ENCODE data around the gene GPR37L1.
"Not testable (repeated sequence)": the region's sequence is repeated elsewhere in the genome, so short reads cannot be mapped to it uniquely, and the experiment has no call there.

Gene GPR37L1

DNA sequence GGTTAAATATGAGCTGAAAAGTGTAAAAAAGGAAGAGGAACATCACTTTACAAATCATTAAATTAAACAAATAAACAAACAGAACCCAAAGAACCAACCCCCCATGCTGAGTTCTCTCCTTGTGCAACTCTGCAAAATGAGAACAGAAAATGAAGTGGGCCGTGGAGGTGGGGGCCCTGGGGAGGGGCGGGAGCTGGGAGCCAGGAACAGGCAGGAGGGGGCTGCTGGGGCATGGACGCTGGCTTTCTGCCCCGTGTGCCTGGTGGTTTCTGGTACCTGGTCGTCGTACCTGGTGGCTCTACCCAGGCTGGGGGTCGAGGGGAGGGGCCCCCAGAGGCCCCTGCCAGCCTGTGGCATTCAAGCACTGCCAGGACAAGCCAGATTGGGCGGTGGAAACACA lies 10.8 kb downstream of the GPR37L1 start:
- in situ Hi-C loops (cut with MboI; ENCODE audit: low sequenced_read_pairs): no loop called here
- Histone ChIP-seq H3K9me3 (no peaks in the 10 kb centered on the region), H3K4me1 (no peaks in the 10 kb centered on the region), H3K36me3 (replicated peaks) (peaks cover 17% of the 10 kb centered on the region), H3K27me3 (ENCODE audit: low read depth) (no peaks in the 10 kb centered on the region), H3K4me3 (no peak overlapping the region)
- no peak for DNase-seq (ENCODE audit: low spot score in 2 of 2)

DNA sequence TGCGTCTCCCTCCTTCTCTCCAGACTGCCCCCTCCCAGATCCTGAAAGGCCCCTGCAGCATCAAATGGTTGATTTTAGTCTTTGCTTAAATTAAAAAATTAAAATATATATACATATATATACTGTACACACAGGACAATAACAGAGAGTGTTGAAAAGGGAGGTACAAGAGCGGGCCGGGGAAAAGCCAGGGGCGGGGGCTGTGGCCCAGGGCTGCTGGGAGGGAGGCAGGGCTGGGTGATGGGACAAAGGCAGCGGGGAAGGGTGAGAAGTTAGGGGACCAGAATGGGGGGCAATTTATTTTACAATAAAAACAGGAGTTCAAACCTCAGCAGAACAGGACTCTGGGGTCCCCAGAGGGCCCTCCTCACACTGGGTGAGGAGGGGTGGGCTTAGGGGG lies 11.3 kb downstream of the GPR37L1 start:
- in situ Hi-C loops (cut with MboI; ENCODE audit: low sequenced_read_pairs): no loop called here
- H3K36me3 ChIP-seq (replicated peaks): peaks cover 21% of the 10 kb centered on the region
- H3K4me3 ChIP-seq: no peak overlapping the region
- no peaks in the 10 kb centered on the region for H3K4me1 ChIP-seq
- H3K27me3 ChIP-seq (ENCODE audit: low read depth): no peaks in the 10 kb centered on the region
- DNase-seq (ENCODE audit: low spot score in 2 of 2): no peak
- no peaks in the 10 kb centered on the region for H3K9me3 ChIP-seq

DNA sequence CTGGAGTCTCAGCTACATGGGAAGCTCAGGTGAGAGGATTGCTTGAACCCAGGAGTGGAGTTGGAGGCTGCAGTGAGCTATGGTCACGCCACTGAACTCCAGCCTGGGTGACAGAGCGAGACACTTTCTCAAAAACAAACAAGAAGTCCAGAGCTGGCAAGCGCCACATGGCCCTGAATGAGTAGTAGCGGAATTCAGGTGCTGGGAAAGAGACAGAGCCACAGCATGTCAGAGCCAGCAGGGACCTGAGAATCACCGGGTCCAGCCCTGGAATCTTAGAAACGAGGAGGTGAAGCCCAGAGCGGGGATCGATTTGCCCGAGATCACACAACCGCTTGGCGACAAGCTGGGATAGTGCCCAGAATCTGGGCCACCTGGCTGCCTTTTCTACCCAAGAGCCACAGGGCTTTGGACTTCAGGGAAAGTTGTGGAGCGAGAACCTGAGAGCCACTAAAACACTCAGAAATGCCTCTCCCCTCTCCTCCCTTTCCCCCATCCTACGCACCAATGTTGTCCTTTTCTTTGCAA lies 12.0 kb downstream of the GPR37L1 start:
- no peaks in the 10 kb centered on the region for H3K9me3 ChIP-seq
- no peak overlapping the region for H3K4me3 ChIP-seq
- peaks cover 21% of the 10 kb centered on the region for H3K36me3 ChIP-seq (replicated peaks)
- in situ Hi-C loops (cut with MboI; ENCODE audit: low sequenced_read_pairs): no loop called here
- H3K4me1 ChIP-seq: no peaks in the 10 kb centered on the region
- DNase-seq (ENCODE audit: low spot score in 2 of 2): no peak
- no peaks in the 10 kb centered on the region for H3K27me3 ChIP-seq (ENCODE audit: low read depth)

- DNase-seq (ENCODE audit: low spot score in 2 of 2): peak; percentile 60 to 64
- Histone ChIP-seq H3K27me3 (ENCODE audit: low read depth) (no peaks in the 10 kb centered on the region), H3K36me3 (replicated peaks) (peaks cover 21% of the 10 kb centered on the region), H3K4me1 (no peaks in the 10 kb centered on the region), H3K4me3 (no peak overlapping the region), H3K9me3 (no peaks in the 10 kb centered on the region)
- in situ Hi-C loops (cut with MboI; ENCODE audit: low sequenced_read_pairs): no loop called here
These were observed 12.6 kb downstream of the GPR37L1 start for GRCh38 chr1:202135221-202135721.

GRCh38 chr1:202140833-202141232 lies 18.1 kb downstream of the GPR37L1 start:
- H3K9me3 ChIP-seq: no peaks in the 10 kb centered on the region
- in situ Hi-C loops (cut with MboI; ENCODE audit: low sequenced_read_pairs): no loop called here
- H3K4me1 ChIP-seq: peaks cover 12% of the 10 kb centered on the region
- DNase-seq (ENCODE audit: low spot score in 2 of 2): no peak
- no peaks in the 10 kb centered on the region for H3K27me3 ChIP-seq (ENCODE audit: low read depth)
- H3K4me3 ChIP-seq: no peak overlapping the region
- peaks cover 13% of the 10 kb centered on the region for H3K36me3 ChIP-seq (replicated peaks)

GRCh38 chr1:202141468-202141867 lies 18.8 kb downstream of the GPR37L1 start:
- H3K27me3 ChIP-seq (ENCODE audit: low read depth); H3K9me3 ChIP-seq; H3K4me3 ChIP-seq; DNase-seq (ENCODE audit: low spot score in 2 of 2); in situ Hi-C loops (cut with MboI; ENCODE audit: low sequenced_read_pairs): not testable (repeated sequence)
- Histone ChIP-seq H3K36me3 (replicated peaks) (peaks cover 12% of the 10 kb centered on the region), H3K4me1 (peaks cover 12% of the 10 kb centered on the region)

- DNase-seq (ENCODE audit: low spot score in 2 of 2): no peak
These were observed 20.5 kb downstream of the GPR37L1 start for GRCh38 chr1:202143011-202143767.

GRCh38 chr1:202143768-202144401 lies 21.2 kb downstream of the GPR37L1 start:
- Histone ChIP-seq H3K4me1 (peaks cover 12% of the 10 kb centered on the region), H3K36me3 (replicated peaks) (peaks cover 6% of the 10 kb centered on the region), H3K27me3 (ENCODE audit: low read depth) (no peaks in the 10 kb centered on the region), H3K4me3 (peak overlapping the region; percentile 76), H3K9me3 (no peaks in the 10 kb centered on the region)
- in situ Hi-C loops (cut with MboI; ENCODE audit: low sequenced_read_pairs): no loop called here
- DNase-seq (ENCODE audit: low spot score in 2 of 2): peak; percentile 38 to 72

More at GRCh38 chr1:202143011-202143767, 20.5 kb downstream of the GPR37L1 start:
- Histone ChIP-seq H3K36me3 (replicated peaks) (peaks cover 12% of the 10 kb centered on the region), H3K27me3 (ENCODE audit: low read depth) (no peaks in the 10 kb centered on the region), H3K9me3 (no peaks in the 10 kb centered on the region), H3K4me1 (peaks cover 12% of the 10 kb centered on the region), H3K4me3 (peak overlapping the region; percentile 76)
- in situ Hi-C loops (cut with MboI; ENCODE audit: low sequenced_read_pairs): no loop called here

GRCh38 chr1:202144402-202145067 lies 21.8 kb downstream of the GPR37L1 start, which contains the start of gene ARL8A:
Gene ARL8A, minus strand, starts transcription at chr1:202144737. Its CDS starts 165 bp downstream, at chr1:202144572.
- Histone ChIP-seq H3K4me3 (peak within 1 kb of the TSS; percentile 76), H3K36me3 (replicated peaks) (peaks cover 6% of the 10 kb centered on the region; the same call in 1 of the 2 replicates), H3K4me1 (peaks cover 12% of the 10 kb centered on the region), H3K9me3 (no peaks in the 10 kb centered on the region), H3K27me3 (ENCODE audit: low read depth) (no peaks in the 10 kb centered on the region)
- in situ Hi-C loops (cut with MboI; ENCODE audit: low sequenced_read_pairs): no loop called here
- peak; percentile 53 to 80 for DNase-seq (ENCODE audit: low spot score in 2 of 2)

GRCh38 chr1:202145068-202145743 lies 22.5 kb downstream of the GPR37L1 start:
- DNase-seq (ENCODE audit: low spot score in 2 of 2): no peak
- Histone ChIP-seq H3K4me3 (peak overlapping the region; percentile 76), H3K36me3 (replicated peaks) (peaks cover 6% of the 10 kb centered on the region; the same call in 1 of the 2 replicates), H3K9me3 (no peaks in the 10 kb centered on the region), H3K4me1 (peaks cover 12% of the 10 kb centered on the region), H3K27me3 (ENCODE audit: low read depth) (no peaks in the 10 kb centered on the region)
- in situ Hi-C loops (cut with MboI; ENCODE audit: low sequenced_read_pairs): no loop called here

DNA sequence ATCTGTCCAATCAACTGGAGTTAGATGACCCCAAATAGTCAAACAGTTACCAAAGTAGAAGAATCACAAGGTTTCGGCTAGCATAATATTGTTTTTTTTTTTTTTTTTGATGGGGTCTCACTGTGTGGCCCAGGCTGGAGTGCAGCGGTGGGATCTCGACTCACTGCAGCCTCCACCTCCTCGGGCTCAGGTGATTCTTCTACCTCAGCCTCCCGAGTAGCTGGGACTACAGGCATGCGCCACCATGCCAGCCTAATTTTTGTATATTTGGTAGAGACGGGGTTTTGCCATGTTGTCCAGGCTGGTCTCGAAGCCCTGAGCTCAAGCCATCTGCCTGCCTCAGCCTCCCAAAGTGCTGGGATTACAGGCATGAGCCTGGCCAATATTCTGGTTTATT lies 23.0 kb downstream of the GPR37L1 start:
- H3K36me3 ChIP-seq (replicated peaks); H3K27me3 ChIP-seq (ENCODE audit: low read depth); in situ Hi-C loops (cut with MboI; ENCODE audit: low sequenced_read_pairs); DNase-seq (ENCODE audit: low spot score in 2 of 2); H3K4me3 ChIP-seq; H3K9me3 ChIP-seq: not testable (repeated sequence)
- peaks cover 12% of the 10 kb centered on the region for H3K4me1 ChIP-seq

DNA sequence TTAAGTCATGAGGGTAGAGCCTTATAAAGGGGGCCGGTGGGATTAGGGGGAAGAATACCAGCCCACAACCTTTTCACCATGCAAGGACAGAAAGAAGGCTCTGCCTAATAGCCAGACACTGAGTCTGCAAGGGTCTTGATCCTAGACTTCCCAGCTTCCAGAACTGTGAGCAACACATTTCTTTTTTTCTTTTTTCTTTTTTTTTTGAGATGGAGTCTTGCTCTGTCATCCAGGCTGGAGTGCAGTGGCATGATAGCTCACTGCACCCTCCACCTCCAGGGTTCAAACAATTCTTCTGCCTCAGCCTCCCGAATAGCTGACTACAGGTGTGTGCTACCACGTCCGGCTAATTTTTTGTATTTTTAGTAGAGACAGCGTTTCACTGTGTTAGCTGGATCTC lies 23.6 kb downstream of the GPR37L1 start:
- in situ Hi-C loops (cut with MboI; ENCODE audit: low sequenced_read_pairs): no loop called here
- DNase-seq (ENCODE audit: low spot score in 2 of 2): no peak
- 0 out of 2 replicates have a peak, but pooled peaks cover 6% of the 10 kb centered on the region for H3K36me3 ChIP-seq (replicated peaks)

DNA sequence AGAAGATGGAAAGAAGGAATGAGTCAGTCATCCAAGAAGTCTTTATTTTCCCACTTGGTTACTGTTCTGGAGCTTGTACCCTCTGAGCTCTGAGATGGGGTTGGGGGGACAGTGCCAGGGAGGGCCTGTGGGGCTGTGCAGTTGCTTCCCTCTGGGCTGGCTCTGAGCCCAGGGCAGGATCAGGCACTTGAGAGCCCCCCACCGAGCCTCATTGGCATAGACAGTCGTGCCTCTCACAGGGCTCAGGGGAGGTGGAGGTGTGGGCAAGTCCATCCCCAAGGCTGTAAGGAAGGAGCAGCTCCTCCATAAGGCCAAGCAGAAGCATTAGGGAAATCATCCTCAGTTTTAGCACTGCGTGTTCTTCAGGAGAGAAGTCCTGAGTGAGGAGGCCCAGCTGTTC lies 24.3 kb downstream of the GPR37L1 start:
- no peak for DNase-seq (ENCODE audit: low spot score in 2 of 2)
- H3K27me3 ChIP-seq (ENCODE audit: low read depth): no peaks in the 10 kb centered on the region
- in situ Hi-C loops (cut with MboI; ENCODE audit: low sequenced_read_pairs): no loop called here
- no peaks in the 10 kb centered on the region for H3K9me3 ChIP-seq
- peaks cover 12% of the 10 kb centered on the region for H3K4me1 ChIP-seq
- H3K36me3 ChIP-seq (replicated peaks): 0 out of 2 replicates have a peak, but pooled peaks cover 6% of the 10 kb centered on the region
- no peak overlapping the region for H3K4me3 ChIP-seq

More for the DNA sequence above, 23.6 kb downstream of the GPR37L1 start:
- Histone ChIP-seq H3K9me3 (no peaks in the 10 kb centered on the region), H3K4me3 (no peak overlapping the region), H3K4me1 (peaks cover 12% of the 10 kb centered on the region), H3K27me3 (ENCODE audit: low read depth) (no peaks in the 10 kb centered on the region)
